Stromal cell of bone marrow (primary cell): ENCODE measurements around the gene MRPL27.

Experiments
- DNase-seq: peaks from one replicate; pipeline ENCODE4 v3.0.0-alpha.2; 2012; ENCODE audit warnings: low read depth

The MRPL27 gene

DNA sequence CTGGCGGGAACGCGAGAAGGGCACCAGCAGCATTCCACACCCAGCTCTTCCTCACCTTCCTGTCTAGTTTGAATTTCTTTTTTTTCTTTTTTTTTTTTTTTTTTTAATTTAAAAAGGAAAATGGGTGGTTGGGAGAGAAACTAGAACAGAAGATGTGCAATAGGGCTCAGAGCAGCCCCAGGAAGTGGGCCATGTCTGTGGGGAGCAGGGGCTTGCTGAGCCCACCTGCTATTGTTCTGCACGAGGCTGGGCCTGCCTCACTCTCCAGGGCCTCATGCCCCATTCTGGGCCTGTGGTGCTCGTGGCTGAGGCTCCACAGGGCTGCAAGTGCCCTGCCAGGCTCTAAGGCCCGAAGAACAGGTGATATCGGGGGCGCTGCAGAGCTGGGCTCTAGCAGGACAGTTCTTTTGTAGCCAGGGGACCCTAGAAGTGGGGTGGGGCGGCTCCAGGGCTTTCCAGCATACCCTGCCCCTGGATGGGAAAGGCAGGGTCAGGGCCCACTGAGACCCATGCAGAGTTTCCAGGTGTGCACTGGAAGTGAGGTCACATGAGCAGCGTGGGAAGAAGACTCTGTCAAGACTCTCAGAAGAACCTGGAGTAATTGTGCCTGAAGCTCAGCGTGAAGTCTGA, 12.4 kb downstream of the MRPL27 start:
- DNase-seq, result no peak

DNA sequence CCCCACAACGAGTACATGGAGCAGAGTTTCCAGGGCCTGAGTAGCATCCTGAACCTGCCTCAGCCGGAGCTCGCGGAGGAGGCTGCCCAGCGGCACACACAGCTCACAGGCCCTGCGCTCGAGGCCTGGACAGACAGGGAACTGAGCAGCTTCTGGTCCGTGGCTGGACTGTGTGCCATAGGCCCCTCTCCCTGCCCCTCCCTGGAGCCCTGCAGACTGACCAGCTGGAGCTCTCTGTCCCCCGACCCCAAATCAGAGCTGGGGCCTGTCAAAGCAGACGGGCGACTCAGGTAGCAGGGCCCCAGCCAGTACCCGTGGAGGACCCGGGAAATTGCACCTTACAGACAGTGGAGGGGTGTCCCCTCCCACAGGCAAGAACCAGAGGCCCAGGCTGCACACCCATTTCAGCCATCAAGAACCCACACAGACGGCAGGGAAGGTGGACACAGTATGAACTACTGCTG, 13.0 kb downstream of the MRPL27 start:
- no peak for DNase-seq

DNA sequence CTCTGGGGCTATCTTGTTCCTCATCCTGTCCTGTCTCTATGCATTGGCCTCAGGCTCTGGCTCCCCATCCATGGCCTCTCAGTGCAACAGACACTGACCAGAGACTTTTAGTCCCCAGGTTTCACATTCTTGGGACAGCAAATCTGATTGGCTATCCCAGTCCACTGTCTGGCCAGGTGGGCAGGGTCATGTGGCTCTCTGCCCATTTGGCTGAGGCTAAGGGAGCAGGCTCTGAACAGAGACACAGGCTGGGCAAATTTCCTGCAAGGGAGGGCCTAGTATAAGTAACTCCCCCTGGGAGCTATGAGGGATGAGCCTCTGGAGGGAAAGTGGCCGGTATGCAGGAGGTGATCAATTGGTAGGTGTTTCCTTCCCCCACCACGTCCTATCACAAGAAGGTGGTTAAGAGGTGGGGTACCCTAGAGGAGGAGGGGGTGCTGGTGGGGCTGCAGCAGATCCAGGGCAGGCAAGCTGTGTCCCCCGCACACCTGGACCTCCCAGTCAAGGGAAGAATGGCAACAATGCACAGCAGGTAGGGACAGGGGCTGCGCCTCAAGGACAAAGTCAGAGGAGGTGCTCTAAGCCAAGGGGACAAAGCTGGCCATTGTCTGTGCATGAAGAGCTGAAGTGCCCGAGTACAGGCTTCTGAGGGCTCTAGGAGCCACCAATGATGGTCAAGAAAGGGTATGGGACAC, 13.8 kb downstream of the MRPL27 start:
- DNase-seq, result no peak

DNA sequence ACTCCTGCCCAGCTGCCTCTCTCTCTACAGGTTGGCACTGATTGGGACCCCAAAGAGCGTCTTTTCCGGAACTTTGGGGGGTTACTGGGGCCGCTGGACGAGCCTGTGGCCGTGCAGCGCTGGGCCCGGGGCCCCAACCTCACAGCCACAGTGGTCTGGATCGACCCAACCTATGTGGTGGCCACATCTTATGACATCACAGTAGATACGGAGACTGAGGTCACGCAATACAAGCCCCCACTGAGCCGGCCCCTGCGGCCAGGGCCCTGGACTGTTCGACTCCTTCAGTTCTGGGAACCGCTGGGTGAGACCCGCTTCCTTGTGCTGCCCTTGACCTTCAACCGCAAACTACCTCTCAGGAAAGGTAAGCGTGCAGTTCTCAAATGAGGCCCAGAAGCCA, 14.8 kb downstream of the MRPL27 start:
- no peak for DNase-seq

DNA sequence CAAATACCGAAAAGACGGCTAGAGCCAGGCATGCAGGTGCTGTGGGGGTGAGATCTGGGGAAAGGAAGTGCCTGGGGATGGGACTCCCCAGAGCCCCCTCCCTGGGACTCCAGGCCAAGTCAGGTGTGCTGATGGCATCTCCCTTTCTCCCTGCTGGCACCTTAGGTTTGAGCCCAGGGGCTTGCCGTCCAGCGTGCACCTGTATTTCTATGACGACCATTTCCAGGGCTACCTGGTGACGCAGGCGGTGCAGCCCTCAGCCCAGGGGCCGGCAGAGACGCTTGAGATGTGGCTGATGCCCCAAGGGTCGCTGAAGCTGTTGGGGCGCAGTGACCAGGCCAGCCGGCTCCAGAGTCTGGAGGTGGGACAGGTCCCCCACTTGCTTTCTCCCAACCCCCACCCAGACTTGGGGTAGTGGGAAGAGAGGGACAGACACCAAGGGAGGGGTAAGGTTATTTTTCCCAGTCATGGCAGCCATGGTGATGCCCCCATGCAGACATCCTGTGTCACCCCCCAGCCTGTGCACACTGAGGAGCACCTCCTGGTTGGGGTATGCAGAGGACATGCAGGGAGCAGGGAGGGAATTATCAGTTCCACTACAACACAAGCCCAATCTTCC, 16.0 kb downstream of the MRPL27 start:
- no peak for DNase-seq

DNA sequence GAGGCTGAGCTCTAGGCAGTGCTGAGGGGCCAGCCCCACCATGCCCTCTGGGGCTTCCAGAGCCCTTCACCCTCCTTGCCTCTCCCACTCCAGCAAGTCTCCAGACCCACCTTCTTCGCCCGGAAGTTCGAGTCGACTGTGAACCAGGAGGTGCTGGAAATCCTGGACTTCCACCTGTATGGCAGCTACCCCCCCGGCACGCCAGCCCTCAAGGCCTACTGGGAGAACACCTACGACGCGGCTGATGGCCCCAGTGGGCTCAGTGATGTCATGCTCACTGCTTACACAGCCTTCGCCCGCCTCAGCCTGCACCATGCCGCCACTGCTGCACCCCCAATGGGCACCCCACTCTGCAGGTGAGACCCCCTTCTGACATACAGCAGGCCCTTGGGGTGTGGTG, 16.6 kb downstream of the MRPL27 start:
- DNase-seq, result no peak

DNA sequence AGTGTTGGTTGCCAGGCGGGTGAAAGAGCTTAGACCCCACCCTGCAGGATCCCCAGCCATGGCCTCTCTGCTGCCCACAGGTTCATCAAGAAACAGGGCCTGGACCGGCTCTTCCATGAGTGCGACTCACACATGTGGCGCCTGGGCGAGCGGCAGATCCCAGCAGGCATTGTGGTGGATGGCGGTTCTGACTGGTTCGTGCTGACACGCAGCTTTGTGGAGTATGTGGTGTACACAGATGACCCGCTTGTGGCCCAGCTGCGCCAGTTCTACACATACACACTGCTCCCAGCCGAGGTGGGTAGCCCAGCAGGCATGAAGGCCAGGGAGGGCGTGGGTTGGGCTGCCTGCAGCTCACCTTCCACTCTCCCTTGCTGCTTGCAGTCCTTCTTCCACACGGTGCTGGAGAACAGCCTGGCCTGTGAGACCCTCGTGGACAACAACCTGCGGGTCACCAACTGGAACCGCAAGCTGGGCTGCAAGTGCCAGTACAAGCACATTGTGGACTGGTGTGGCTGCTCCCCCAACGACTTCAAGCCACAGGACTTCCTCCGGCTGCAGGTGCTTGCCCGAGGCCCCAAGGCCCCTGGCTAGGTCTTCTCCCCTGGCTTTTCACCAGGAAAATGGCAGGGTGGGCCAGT, 17.2 kb downstream of the MRPL27 start:
- DNase-seq, result no peak

DNA sequence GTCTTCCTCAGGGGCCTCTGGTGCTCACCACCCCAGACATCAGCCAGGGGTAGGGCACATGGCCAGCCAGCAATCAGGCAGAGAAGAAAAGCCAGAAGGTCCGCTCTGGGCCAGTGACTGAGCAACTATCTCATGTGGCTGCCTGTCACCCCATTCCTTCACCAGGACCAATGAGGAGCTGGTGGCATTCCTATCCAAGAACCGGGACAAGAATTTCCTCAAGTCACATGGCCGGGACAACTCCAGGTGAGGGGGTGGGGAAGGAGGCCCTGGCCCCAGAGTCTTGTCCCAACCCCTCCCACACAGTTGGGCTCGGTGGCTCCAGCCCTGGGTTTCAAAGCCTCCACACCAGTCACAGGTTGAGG, 17.7 kb downstream of the MRPL27 start:
- DNase-seq, result no peak

DNA sequence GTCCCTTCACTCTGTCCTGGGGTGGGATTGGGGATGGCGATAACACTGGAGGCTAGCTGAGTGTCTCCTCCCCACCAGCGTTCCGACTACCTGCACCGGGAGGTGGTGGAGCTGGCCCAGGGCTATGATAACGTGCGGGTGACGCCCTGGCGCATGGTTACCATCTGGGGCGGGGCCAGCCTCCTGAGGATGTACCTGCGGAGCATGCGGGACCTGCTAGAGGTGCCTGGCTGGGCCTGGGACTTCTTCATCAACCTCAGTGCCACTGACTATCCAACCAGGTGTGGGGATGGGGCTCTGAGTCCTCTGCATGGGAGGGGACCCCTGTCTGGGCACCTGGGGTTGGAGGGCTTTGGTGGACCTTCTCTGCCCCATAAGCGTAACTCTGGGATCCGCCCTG, 18.2 kb downstream of the MRPL27 start:
- DNase-seq, result no peak

DNA sequence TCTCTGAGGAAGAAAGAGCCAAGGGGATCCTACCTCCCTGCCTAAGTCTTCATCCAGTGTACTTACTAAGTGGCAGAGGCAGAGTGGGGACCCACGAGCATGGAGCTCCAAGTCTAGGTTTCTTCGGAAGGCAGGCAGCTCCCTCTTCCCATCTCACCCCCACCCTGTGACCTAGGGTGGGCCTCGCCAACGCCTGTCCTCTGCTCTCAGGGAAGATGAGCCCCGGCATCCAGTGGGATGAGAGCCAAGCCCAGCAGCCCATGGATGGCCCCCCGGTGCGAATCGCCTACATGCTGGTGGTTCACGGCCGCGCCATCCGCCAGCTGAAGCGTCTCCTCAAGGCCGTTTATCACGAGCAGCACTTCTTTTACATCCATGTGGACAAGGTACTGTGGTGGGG, 18.8 kb downstream of the MRPL27 start:
- no peak for DNase-seq

DNA sequence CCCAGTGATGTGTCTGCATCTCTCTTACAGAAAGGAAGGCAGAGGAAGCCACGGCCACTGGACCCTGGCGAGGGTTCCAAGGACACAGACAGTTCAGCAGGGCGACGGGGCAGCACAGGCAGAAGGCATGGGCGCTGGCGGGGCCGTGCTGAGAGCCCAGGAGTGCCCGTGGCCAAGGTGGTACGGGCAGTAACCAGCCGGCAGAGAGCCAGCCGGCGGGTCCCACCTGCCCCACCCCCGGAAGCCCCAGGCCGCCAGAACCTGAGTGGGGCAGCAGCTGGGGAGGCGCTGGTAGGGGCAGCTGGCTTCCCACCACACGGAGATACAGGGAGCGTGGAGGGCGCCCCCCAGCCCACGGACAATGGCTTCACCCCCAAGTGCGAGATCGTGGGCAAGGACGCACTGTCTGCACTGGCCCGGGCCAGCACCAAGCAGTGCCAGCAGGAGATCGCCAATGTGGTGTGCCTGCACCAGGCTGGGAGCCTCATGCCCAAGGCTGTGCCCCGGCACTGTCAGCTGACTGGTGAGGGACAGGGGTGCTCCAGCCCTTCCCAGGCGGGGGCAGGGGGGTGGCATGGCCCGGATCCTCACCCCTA, 19.3 kb downstream of the MRPL27 start:
- DNase-seq, result no peak

DNA sequence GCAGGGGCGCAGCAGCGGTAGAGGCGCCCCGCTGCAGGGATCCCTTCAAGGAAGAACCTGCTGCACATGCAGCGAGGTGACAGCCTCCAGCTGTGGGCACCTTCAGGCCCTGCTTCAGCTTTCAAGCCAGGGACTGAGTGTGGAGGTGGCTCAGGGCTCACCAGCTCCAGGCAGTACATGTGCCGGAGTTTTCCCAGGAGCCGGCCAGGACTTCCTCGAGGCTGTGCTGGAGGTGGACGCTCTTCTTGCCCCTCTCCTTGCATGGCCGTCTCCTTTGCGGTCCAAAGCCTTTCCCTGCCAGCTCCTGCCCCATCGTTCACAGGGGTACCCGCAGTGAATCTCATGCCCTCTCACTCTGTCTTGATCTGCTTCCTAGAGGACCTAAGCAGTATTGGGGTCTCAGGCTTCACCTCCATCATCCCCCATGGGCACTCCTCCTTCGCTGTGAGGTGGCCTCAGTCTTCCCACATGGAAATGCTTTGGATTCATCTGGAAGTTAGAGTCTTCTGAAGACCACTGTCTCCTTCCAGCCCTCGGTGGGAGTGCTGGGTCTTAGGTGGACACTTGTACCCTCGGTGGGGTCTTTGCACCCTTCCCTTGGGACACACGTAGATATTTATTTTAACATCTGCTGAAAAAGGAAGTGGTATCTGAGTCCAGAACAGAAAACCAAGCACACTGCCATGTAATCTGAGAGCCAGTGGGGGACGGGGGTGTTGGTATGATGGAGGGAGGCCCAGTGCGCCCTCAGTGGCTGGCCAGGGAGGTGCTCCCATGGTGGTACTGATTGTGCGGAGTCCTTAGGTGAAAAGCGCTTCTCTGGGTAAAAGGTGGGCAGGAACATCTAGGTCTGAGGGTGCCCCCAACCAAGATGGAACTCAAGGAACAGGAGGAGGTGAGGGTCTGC, 20.0 kb downstream of the MRPL27 start:
- DNase-seq, result no peak

DNA sequence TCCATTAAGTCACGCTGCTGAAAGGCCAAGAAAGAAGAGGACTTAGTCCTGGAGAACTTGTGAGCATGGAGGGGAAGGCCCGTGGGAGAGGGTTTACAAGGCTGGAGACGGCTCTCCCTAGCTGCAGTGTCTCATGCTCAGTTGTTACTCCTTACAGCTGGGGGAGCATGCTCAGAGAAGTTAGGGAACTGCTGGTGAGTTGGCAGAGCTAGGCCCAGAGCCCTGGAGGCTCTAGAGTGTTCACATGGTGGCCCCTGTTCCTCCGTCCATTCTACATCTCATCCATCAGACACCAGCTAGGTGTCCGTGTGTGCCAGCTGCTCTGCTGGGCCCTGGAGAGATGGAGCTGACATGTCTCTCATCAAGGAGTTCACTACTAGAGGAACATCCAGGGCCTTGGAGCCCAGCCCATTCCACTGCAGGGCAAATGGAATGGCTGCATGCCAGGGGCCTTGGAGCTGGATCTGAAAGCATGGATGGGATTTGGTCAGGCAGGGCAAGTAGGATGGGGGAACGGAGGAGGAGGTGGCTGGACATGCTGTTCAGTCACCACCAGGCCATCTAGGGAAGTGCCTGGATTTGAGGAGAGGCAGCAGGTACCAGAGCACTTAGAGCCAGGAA, 20.8 kb downstream of the MRPL27 start:
- DNase-seq, result no peak

DNA sequence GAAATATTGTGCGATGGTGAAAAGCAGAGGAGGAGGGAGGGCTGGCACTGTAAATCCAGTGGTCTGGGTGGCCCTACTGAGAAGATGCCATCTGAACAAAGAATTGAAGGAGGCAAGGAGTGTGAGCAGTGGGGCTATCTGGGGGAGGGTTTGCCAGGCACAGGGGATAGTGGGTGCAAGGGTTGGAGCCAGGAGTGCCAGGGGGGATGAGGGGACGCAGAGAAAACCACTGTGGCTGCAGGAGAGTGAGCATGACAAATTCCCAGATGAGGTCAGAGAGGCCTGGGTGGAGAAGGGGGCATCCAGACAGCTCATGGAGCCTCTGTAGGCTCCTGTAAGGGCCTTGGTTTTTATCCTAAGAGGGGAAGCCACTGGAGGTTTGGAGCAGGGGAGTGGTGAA, 22.3 kb downstream of the MRPL27 start:
- DNase-seq, result no peak

DNA sequence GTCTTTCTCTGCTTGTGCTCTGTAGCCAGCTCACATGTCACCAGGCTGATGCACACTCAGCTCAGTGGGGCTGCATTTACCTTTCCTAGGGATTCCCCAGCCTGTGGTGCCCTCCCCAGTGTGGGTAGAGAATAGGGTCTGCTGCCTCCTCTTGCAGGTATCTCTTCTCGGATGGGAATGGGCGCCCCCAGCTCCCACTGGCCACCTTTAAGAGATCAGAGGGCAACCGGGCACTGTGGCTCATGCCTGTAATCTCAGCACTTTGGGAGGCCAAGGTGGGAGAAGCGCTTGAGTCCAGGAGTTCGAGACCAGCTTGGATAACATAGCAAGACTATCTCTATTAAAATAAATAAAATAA, 23.8 kb downstream of the MRPL27 start:
- DNase-seq, result no peak

DNA sequence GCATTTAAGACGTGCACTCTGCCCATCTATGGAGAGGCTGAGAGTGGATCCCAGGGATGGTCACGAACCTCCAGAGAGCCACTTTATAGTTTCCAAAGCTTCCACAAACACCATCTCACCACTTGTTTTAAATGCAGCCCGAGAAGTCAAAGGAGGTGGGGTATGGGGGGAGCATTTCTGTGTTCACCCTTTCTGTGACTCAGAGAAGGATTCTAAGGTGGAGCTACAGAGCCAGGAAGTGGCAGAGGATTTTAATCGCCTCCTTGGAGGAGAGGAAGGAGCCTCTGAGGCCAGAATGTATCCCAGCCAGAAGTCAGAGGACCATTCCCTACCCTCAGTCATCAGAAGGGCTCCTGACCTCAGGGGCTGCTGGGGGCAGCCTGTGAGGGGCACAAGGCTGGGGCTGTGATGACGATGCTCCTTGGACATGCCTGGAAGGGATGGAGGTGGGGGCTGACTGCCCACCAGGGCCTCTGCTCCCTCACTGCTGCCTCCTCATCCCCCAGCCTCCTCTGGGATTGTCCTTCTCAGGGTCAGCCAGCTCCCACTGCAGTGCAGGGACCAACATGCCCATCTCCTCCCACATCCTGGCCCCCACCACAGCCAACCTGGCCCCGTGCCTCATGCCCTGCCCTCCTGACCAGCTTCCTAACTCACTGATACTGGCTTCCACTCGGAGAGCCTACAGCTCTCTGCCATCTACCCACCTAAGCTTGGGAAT, 24.3 kb downstream of the MRPL27 start:
- no peak for DNase-seq

DNA sequence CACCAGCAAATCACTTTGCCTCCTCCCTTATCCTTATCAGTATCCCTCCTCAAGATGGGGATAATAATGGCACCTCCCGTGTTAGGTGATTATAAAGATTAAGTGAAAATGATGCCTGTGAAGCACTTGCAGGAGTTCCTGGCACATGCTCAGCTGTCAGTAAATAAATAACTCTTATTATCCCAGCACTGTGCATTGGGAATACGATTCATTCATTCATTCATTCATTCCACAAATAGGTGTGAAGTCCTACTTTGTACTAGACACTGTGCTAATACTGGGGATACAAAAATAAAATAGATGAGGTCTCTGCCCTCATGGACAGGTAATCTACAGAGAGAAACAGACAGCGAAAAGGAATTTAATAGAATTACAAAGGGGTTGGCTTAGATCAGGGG, 25.1 kb downstream of the MRPL27 start:
- DNase-seq, result no peak

DNA sequence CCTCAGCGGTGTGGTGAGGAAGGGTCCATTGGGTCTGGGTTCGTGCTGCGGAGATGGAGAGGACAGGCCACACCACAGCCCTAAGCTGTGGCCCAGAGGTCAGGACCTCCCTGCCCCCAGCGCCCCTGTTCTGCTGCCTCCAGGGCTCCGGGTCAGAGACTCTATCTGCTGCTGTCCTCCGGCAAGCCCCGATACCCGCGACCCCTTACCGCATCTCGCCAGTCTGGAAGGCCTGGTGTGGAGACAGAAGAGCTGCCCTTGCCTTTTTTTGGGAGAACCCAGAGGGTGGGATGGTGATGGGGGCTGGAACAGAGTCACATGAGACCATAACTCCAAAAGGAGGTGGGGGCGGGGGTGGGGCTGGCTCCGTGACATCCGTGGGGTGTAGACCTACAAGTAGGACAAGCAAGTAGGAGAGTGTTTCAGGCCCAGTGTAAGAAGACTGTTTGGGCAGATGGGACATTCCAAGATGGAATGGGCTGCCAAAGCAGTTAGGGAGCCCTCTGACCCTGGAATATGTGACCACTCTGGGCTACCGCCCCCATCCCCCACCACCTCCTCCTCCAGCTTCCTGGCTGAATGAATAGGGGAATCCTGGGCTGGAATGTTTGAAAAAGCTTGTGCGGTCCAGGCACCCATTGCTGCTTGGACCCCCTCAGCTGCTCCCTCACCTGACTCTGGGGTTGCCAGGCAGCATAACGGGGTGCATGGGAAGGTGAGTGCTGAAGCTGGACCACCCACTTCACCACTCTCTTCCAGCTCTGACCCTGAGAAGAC, 25.7 kb downstream of the MRPL27 start:
- no peak for DNase-seq

DNA sequence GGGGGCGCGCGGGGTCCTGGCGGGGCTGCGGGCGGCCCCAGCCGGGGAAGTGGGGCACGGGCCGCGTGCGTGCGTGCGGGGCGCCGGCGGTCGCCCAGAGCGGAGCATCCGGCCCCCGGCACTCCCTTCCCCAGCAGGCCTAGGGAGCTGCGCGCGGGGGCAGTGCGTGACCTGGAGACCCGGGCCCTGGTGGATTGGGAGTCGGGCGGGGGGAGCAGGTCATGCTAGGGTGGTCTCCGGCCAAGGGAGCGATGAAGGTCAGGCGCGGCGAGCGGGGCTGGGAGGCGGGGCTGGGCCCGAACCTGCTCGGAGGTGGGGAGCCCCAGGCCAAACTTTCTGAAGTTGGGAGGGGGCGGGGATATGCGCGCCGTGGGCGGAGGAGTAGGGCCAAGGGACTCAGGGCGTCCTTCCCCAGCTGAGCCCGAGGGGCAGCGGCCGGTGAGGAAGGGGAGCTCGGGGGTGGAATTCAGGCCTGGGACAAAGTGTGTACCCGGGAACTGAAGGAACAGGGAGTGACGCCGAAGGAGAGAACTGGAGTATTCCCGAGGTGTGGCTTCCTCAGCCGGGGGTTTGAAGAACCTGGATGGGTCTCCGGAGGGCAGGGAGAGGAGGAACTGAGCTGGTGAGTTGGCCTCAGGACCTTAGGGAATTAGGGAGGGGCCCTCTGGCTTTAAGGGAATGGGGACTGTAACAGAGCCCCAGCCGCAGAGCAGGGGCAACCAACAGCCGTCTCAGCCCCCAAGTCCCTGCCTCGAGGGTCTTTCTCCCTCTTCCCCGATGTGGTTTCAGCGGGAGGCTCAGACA, 26.5 kb downstream of the MRPL27 start:
- no peak for DNase-seq
